HG03196 (cell line): ENCODE data around the gene TMSB10.

Experiments used
- ATAC-seq: cut with Tn5 transposase; IDR thresholded peaks from one replicate; pipeline ENCODE4 v1.9.1; 2021; ENCODE audit not compliant: unreplicated experiment

Gene TMSB10

DNA sequence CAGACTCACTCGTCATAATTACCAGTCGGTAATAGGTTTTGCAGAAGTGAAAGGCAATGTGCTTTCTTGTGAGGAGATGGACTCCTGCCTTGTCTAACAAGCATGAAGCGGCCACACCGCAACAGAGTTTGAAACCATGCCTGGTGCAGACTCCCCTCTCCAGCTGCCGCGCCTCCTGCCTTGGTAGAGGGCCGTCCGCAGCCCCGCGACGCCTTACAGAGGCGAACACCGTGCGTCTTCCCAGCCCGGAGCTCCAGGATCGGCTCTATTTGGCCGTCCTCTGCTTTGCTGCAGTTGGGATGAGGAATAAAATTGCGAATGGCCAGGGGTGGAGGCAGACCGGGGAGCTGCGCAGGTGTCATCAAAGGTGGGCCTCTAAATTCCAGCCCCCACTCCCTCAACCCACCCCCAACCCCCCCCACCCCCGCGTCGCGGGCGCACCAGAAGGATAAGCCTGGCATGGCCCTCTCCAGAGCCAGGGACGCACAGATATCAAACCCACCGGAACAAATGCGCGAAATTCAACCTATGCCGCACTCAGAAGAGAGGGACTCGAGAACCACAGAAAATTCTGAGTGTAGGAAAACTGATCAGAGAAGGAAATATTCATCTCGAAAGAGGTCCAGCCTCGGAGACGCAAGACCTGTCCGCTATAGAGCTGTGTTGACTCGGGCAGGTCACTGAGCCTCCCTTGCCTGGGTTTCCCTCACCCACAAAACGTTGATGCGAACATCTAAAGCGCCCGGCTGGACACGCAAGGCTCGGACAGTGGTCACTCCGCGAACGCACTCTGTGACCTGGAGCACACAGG, 25.7 kb upstream of the TMSB10 start:
- peak; percentile 40 for ATAC-seq

- ATAC-seq, result no peak
Observed at GRCh38 chr2:84880395-84880644, 25.1 kb upstream of the TMSB10 start.

DNA sequence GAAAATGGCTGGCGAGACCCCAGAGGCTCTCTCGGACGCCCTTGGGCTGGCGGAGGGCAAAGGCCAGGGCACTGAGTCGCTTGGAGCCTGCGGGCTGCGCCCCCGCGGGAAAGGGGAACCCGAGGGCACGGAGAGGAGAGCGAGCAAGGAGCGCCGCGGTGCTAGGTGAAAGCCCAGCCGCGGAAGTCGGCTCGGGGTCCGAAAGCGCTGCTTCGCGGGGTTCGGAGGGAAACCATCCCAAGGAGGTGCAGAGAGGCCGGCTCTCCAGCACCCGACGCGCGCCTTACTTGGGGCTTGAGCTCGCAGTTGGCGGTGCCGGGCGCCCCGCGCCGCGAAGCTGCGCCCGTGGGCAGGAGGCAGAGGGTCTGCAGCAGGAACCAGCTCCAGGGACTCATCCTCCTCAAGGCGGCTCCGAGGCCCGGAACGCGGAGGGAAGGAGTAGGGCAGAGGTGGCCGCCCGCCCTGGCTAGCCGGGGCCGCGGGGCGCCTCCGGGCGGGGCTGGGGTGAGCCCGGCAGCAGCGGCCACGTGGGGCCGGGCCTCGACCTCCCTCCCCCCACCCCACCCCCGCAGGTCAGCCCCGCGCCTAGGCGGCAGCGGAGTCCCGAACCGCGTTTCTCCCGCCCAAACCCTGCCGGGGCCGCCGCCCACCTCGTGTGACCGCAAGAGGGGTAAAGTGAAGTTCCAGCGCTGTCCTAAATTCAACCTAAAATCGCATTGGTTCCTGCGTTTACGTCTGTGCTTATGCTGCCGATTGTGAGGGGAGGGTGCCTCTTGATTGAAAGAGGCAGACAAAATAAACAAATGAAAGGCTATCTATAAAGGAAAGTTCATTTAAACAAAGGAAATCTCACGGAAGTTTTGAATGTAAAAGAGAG, 24.6 kb upstream of the TMSB10 start, which contains the start of gene TRABD2A:
Gene TRABD2A, minus strand, starts transcription at position 440 of the 877 bp plus-strand sequence. Its CDS starts 45 bp downstream, at position 395.
- ATAC-seq, result no peak

- ATAC-seq, result peak; percentile 67
Observed at GRCh38 chr2:84881581-84882413, 23.7 kb upstream of the TMSB10 start.

DNA sequence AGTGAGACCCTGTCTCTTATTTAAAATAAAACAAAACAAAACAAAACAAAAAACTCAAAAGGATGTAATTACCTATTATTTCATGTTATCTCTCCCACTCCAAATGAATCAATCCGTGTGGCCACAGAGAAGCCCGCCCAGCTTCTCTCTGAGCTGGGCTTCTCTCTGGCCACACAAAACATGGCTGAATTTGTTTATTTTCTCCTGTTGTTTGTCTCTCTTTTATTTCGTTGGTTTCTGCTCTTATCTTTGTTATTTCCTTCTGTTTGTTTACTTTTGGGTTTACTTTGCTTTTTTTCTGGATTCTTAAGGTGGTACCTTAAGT, 23.1 kb upstream of the TMSB10 start:
- ATAC-seq, result no peak

- ATAC-seq, result no peak
Observed at GRCh38 chr2:84882775-84883550, 22.5 kb upstream of the TMSB10 start.

- no peak for ATAC-seq
Observed at GRCh38 chr2:84884449-84884848, 21.0 kb upstream of the TMSB10 start.

GRCh38 chr2:84885111-84885510, 20.3 kb upstream of the TMSB10 start:
- no peak for ATAC-seq

DNA sequence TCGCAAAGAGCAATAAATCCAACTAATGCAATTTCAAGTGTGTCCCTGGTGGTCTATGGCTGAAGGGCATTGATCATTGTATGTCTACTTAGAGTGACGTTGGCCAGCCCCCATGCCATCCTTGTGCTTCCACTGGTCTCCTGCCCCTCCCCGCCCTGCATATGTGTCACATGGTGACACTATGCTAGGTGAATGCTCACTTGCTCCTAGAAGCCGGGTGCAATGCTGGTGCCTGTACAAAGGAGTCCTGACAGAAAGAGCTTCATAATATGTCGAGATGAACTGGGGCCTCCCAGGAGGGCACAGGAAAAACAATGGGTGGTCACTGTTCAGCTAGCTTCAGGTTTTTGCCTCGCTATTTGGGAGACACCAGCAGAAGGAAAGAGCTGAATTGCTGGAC, 18.7 kb upstream of the TMSB10 start:
- ATAC-seq, result no peak

DNA sequence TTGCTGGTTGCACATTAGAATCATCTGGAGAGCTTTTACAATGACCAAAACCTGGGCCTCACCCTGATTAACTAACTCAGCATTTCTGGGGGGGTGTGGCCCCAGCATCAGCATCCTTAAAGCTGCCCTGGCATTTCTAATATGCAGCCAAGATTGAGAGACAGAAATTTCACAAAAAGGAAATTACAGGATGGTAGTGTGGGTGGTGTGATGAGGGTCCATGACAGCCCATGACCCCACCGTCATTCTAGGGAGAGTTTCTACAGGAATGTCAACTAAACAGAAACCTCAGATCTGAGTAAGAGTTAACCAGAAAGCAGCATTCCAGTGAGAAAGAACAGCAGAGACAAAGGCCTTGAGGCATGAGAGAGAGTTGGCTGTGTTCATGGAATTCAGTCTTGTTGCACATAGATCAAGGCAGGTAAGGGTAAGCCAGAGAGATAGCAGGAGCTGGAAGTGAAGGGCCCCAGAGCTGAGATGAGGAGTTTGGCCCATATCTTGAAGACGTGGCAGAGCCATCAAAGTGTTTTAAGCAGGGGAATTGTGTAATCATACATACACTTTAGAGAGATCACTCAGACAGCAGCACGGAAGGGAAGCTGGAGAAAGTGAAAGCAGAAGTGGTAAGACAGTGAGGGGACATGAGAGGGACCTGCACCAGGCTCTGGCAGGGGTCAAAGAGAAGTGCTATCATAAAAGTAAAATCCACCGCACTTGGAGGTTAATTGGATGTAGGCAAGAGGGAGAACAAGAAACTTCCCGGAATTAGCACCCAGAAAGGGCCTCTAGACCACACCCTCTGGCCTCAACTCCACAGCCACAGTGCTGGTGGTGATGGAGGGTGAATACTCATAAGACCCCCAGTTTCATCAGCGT, 16.8 kb upstream of the TMSB10 start:
- peak; percentile 94 for ATAC-seq

- no peak for ATAC-seq
Observed at GRCh38 chr2:84889332-84889731, 16.1 kb upstream of the TMSB10 start.

GRCh38 chr2:84891355-84892010, 14.0 kb upstream of the TMSB10 start:
- ATAC-seq, result no peak

DNA sequence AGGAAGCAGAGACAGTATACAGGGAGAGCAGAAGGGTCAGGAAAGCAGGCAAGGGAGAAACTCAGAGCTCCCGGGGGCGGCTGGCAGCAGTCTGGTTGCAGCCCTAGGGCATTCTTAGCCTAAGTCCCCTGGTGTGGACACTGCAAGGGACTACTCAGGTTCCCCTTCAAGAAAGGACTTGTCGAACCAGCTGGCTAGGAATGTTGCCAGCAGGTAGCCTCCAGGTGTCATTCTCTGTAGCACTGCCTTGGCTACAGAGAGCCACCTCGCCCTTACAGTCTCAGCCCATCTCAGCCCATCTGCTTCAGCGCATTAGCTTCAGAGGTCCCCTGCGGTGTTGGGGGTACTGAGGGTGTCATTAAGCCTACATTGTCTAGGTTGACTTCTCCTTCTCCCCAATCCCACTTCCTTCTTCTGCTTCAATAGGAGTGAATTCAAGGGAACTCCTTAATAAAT, 11.3 kb upstream of the TMSB10 start:
- no peak for ATAC-seq

DNA sequence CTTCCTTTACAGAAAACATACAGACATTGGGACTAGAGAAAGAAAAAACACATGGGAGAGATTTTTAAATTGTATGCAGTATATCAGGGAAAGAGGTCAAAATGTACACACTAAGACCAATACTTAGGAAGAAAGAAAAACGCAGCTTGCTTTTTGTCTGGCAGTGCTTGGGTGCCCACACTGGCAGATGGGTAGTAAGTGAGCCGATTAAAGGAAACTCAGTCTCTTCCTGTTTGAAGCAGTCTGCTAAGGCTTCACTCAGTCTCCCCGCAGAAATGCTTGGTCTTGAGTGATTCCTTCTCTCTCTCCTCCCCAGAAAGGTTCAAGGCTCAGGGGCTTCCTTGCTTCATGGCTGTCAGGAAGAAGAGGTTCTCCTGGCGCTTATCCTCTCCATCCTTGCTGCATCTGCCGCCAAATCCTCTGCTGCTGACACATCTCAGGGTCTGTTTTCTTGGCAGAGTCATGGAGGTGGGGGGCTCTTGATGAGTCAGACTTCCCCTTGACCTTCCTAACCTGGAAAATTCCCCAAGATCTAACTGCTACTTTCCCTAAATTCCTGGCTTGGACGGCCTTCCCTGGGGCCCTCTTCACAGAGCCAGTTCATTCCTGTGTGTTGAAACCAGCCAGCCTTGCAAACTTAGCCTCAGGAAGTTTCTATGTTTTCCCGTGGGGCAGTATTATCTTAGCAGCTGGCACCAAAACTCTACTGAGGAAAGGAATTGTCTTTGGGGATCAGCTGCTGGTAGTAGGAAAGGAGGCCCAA, 10.5 kb upstream of the TMSB10 start:
- no peak for ATAC-seq

DNA sequence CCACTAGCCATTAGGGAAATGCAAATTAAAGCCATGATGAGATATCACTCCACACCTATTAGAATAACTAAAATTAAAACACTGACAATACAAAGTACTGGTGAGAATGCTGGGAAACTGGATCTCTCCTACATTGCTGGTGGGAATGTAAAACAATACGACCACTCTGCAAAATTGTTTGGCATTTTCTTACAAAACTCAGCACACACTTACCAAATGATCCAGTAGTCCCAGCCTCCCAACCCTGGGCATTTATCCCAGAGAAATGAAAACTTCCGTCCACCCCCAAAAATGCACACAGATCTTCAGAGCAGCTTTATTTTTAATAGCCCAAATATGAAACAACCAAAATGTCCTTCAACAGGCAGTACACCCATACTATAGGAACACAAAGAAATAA, 8.9 kb upstream of the TMSB10 start:
- no peak for ATAC-seq

DNA sequence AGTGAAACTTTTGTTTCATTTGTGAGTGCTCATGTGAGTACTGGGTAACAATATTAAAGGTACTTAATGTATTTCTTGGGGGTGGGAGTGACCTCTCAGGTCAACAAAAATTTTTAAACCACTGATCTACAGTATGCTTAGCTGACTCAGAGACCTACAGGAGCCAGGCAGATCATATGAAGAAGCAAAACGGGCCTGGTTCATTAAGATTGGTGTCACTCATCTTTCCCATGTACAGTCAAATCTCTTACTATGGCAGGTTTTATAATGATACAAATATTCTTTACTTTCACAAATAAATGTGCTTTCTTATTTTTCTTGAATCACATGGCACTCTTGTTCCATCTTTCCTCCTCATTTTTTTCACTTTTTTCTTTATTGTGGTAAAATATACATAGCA, 7.7 kb upstream of the TMSB10 start:
- ATAC-seq, result no peak

DNA sequence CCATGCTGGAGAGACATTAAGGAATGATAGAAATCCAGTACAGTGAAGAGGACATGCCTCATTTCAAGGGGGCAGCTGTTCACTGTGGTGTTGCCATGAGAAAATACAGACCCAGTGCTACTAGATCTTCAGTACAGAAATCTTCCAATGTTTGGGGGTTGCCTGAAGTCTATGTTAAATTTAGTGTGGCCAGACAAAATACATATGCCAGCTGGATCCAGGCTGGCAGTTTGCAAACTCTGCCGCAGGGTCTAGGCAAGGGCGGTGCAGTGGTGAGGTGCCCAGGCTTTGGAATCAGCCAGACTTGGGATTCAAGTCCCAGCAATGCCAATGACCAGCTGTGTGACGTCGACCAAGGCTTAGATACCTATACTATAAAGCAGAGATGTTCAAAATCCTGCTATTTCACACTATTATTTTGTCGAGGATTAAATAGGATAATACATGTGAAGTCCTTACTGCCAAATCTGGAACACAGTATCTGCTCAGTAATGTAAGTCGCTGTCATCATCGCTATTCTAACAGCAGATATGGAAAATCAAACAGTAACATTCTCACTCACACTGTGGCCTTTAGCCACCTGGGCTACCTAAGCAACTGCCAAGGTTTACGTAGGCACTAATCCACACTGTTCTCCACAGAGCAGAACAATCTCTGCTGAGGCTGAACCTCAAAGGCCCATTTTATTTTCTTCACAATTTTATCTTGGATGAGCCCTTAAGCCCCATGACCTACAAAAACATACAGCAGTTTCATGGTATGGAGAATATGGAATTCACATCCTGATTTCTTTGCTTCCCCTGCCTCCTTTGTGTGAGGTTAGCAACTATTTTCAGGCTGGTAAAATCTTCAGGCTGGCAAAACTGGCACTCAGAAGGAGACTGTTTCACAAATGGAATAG, 5.9 kb upstream of the TMSB10 start:
- ATAC-seq, result no peak
